ENCODE results near the gene RSAD2. TPM values are rescaled to one million over a fixed set of nuclear protein-coding genes. Genes with fewer than 3 reads are reported as not detected.

RSAD2 gene
- total and polyA plus RNA-seq, 2 experiments from 2014 or later: 0.10 TPM; not detected in 1

GRCh38 chr2:6879011-6879410 lies 1.4 kb downstream of the RSAD2 start (continued):
- no peak for TF ChIP-seq STAT1 (IDR thresholded peaks at IDR 0.05; ENCODE audit: unreplicated experiment)
- TF ChIP-seq, protein P1, sequence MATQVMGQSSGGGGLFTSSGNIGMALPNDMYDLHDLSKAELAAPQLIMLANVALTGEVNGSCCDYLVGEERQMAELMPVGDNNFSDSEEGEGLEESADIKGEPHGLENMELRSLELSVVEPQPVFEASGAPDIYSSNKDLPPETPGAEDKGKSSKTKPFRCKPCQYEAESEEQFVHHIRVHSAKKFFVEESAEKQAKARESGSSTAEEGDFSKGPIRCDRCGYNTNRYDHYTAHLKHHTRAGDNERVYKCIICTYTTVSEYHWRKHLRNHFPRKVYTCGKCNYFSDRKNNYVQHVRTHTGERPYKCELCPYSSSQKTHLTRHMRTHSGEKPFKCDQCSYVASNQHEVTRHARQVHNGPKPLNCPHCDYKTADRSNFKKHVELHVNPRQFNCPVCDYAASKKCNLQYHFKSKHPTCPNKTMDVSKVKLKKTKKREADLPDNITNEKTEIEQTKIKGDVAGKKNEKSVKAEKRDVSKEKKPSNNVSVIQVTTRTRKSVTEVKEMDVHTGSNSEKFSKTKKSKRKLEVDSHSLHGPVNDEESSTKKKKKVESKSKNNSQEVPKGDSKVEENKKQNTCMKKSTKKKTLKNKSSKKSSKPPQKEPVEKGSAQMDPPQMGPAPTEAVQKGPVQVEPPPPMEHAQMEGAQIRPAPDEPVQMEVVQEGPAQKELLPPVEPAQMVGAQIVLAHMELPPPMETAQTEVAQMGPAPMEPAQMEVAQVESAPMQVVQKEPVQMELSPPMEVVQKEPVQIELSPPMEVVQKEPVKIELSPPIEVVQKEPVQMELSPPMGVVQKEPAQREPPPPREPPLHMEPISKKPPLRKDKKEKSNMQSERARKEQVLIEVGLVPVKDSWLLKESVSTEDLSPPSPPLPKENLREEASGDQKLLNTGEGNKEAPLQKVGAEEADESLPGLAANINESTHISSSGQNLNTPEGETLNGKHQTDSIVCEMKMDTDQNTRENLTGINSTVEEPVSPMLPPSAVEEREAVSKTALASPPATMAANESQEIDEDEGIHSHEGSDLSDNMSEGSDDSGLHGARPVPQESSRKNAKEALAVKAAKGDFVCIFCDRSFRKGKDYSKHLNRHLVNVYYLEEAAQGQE (IDR thresholded peaks at IDR 0.05; ENCODE audit: unreplicated experiment): no peak

DNA sequence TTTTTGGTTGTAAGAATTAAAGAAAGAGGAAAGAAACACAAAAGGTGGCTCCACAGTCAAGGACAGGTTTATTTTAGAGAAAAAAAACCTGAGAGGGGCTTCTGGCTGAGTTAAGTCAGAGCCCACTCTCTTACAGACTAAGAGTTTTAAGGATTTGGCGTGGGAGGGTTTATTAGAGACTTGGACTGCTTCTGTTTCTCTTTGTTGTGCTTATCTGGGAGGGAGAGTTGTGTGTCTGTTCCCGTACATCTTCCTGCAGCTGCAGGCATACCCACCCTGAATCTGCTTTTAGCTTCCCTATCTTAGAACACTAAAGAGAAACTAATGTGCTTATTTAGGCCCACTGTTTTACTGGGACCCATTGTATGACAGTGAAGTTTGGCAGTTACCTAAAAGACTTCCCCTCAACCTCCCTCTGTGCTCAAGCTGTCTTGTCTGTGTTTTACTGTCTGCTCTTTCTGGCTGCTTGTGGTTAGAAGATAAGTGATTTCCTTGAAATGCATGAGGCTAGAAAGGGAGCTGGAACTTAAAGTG lies 2.7 kb downstream of the RSAD2 start:
- ATAC-seq (no peak), DNase-seq (ENCODE audit: low spot score) (no peak)
- no peak overlapping the region for H3K4me3 Mint-ChIP-seq
- peaks cover 47% of the 10 kb centered on the region for H3K9me3 Mint-ChIP-seq
- no peaks in the 10 kb centered on the region for H3K4me1 Mint-ChIP-seq
- Histone ChIP-seq H2AFZ (no peak overlapping the region), H3K27ac (ENCODE audit: low read depth) (no peak overlapping the region), H3K9me2 (ENCODE audit: insufficient read depth) (no peaks in the 10 kb centered on the region), H3K27me3 (ENCODE audit: insufficient read depth) (no peaks in the 10 kb centered on the region), H3K4me2 (no peak overlapping the region), H3F3A (replicated peaks; ENCODE audit: low read depth) (no peaks in the 10 kb centered on the region), H3K4me3 (no peak overlapping the region), H4K20me1 (replicated peaks; ENCODE audit: insufficient read depth) (no peaks in the 10 kb centered on the region), H3K4me1 (ENCODE audit: insufficient read depth) (no peaks in the 10 kb centered on the region), H3K36me3 (ENCODE audit: insufficient read depth) (no peaks in the 10 kb centered on the region), H3K79me2 (replicated peaks; ENCODE audit: insufficient read depth) (no peaks in the 10 kb centered on the region)
- TF ChIP-seq EZH2phosphoT487 (IDR thresholded peaks at IDR 0.05; ENCODE audit: unreplicated experiment) (no peak), ETS1 (IDR thresholded peaks at IDR 0.05) (no peak)
- peaks cover 9% of the 10 kb centered on the region; the same call in 1 of the 3 replicates for H3K36me3 Mint-ChIP-seq (ENCODE audit: low read depth)
- H3K27me3 Mint-ChIP-seq (ENCODE audit: insufficient read depth, low read depth, poor library complexity): no peaks in the 10 kb centered on the region
- no peak overlapping the region for H3K27ac Mint-ChIP-seq

DNA sequence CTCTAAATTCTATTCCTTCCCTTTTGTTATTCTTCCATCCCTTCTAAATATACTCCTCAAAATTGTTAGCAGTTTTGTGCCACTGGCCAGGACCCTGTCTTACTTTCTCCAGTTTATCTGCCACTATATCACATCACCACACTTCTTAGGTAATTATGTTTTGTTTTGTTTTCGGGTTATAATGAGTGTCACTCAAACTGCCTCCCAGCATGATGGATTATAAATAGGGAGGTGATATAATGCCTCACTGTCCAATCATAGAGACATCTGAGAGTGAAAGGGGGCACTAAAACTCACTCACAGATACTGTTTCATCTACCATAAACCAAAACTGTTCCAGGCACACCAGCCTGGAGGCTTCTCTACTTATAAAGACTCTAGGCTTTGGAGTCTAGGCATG lies 3.5 kb downstream of the RSAD2 start:
- Histone ChIP-seq H3K9me2 (ENCODE audit: insufficient read depth) (no peaks in the 10 kb centered on the region), H4K20me1 (replicated peaks; ENCODE audit: insufficient read depth) (no peaks in the 10 kb centered on the region), H3K79me2 (replicated peaks; ENCODE audit: insufficient read depth) (no peaks in the 10 kb centered on the region), H3K36me3 (ENCODE audit: insufficient read depth) (no peaks in the 10 kb centered on the region), H3K4me1 (ENCODE audit: insufficient read depth) (no peaks in the 10 kb centered on the region), H3K4me2 (no peak overlapping the region), H2AFZ (no peak overlapping the region), H3K4me3 (no peak overlapping the region), H3K27ac (ENCODE audit: low read depth) (no peak overlapping the region), H3K27me3 (ENCODE audit: insufficient read depth) (no peaks in the 10 kb centered on the region), H3F3A (replicated peaks; ENCODE audit: low read depth) (no peaks in the 10 kb centered on the region)
- Mint-ChIP-seq H3K36me3 (ENCODE audit: low read depth) (peaks cover 9% of the 10 kb centered on the region; the same call in 1 of the 3 replicates), H3K4me1 (no peaks in the 10 kb centered on the region), H3K4me3 (no peak overlapping the region), H3K27ac (no peak overlapping the region), H3K27me3 (ENCODE audit: insufficient read depth, low read depth, poor library complexity) (no peaks in the 10 kb centered on the region), H3K9me3 (peaks cover 40% of the 10 kb centered on the region)
- DNase-seq (ENCODE audit: low spot score) (no peak), ATAC-seq (no peak)
- TF ChIP-seq ZNF462 (CRISPR knock-in tag; IDR thresholded peaks at IDR 0.05) (no peak), NANOG (IDR thresholded peaks at IDR 0.05; ENCODE audit: borderline replicate concordance) (no peak), JUNB (IDR thresholded peaks at IDR 0.05; ENCODE audit: unreplicated experiment) (no peak), STAT1 (IDR thresholded peaks at IDR 0.05; ENCODE audit: unreplicated experiment) (no peak)
